Tongue (tissue), 2 donors: Measurements from ENCODE around the gene ANXA4. TPM values are rescaled to one million over a fixed set of nuclear protein-coding genes. Genes with fewer than 3 reads are reported as not detected.

Experiments used
- DNase-seq: peaks from one replicate; pipeline ENCODE4 v3.0.0-alpha.2; 2015
- total RNA-seq: library from RNA; depleted of rRNA; stranded (reverse); fragments of >200 nt; gene quantifications from one replicate; pipeline ENCODE4 v1.2.3, GENCODE V29; 2014

The ANXA4 gene
- 29.5 TPM for total RNA-seq

GRCh38 chr2:69741575-69742321, at the start of gene ANXA4:
Gene ANXA4 (plus strand): TSS chr2:69742134. CDS start chr2:69781566, 39,432 bp downstream.
- DNase-seq: peak; percentile 73

GRCh38 chr2:69692424-69692823, 49.5 kb upstream of the ANXA4 start:
- DNase-seq: no peak

GRCh38 chr2:69693059-69693774, 48.7 kb upstream of the ANXA4 start:
- DNase-seq: no peak

GRCh38 chr2:69693775-69694450, 48.0 kb upstream of the ANXA4 start:
- DNase-seq: no peak

- DNase-seq: peak; percentile 26
Measured at GRCh38 chr2:69694894-69695849, 46.8 kb upstream of the ANXA4 start.

GRCh38 chr2:69695850-69696216, 46.1 kb upstream of the ANXA4 start:
- DNase-seq: no peak

GRCh38 chr2:69700381-69700780, 41.6 kb upstream of the ANXA4 start:
- DNase-seq: no peak

- DNase-seq: no peak
Measured at GRCh38 chr2:69701100-69701945, 40.6 kb upstream of the ANXA4 start.

GRCh38 chr2:69703189-69703588, 38.7 kb upstream of the ANXA4 start:
- DNase-seq: no peak

GRCh38 chr2:69704446-69704845, 37.5 kb upstream of the ANXA4 start:
- peak; percentile 30 for DNase-seq

GRCh38 chr2:69709290-69709689, 32.6 kb upstream of the ANXA4 start:
- no peak for DNase-seq

- no peak for DNase-seq
Measured at GRCh38 chr2:69711971-69712370, 30.0 kb upstream of the ANXA4 start.

- DNase-seq: no peak
Measured at GRCh38 chr2:69714024-69714423, 27.9 kb upstream of the ANXA4 start.

GRCh38 chr2:69714539-69715220, 27.3 kb upstream of the ANXA4 start:
- peak; percentile 80 for DNase-seq

GRCh38 chr2:69715964-69716363, 26.0 kb upstream of the ANXA4 start:
- no peak for DNase-seq

GRCh38 chr2:69716555-69717120, 25.3 kb upstream of the ANXA4 start:
- DNase-seq: no peak

- DNase-seq: no peak
Measured at GRCh38 chr2:69717186-69717585, 24.7 kb upstream of the ANXA4 start.

GRCh38 chr2:69717861-69718273, 24.1 kb upstream of the ANXA4 start:
- no peak for DNase-seq

- no peak for DNase-seq
Measured at GRCh38 chr2:69718338-69718965, 23.5 kb upstream of the ANXA4 start.

- no peak for DNase-seq
Measured at GRCh38 chr2:69720404-69720803, 21.5 kb upstream of the ANXA4 start.
